Measurements from ENCODE around the gene DNM3.

The DNM3 gene

GRCh38 chr1:172220376-172220775, 379.1 kb downstream of the DNM3 start:
- Histone ChIP-seq H3K27ac (no peak overlapping the region), H3K9me3 (ENCODE audit: low read depth, low read length) (no peaks in the 10 kb centered on the region), H3K36me3 (ENCODE audit: insufficient read depth, low read length) (no peaks in the 10 kb centered on the region), H3K4me3 (no peak overlapping the region), H3K9ac (ENCODE audit: insufficient read length) (no peak overlapping the region)
- TF ChIP-seq EZH2 (IDR thresholded peaks at IDR 0.05) (no peak), POLR2AphosphoS5 (IDR thresholded peaks at IDR 0.05; ENCODE audit: borderline replicate concordance, low read depth, low read length) (no peak)
- no peak for DNase-seq (ENCODE audit: low read depth, low spot score)

- Histone ChIP-seq H3K4me3 (no peak overlapping the region), H3K36me3 (ENCODE audit: insufficient read depth, low read length) (no peaks in the 10 kb centered on the region), H3K9ac (ENCODE audit: insufficient read length) (no peak overlapping the region), H3K27ac (no peak overlapping the region), H3K9me3 (ENCODE audit: low read depth, low read length) (no peaks in the 10 kb centered on the region)
- no peak for DNase-seq (ENCODE audit: low read depth, low spot score)
- TF ChIP-seq FOXP2 (optimal IDR thresholded peaks at IDR 0.05; ENCODE audit: control extremely low read depth, extremely low read length, insufficient read depth) = no peak
Observed at GRCh38 chr1:172221436-172221835, 380.1 kb downstream of the DNM3 start.

GRCh38 chr1:172224871-172225270, 383.6 kb downstream of the DNM3 start:
- Histone ChIP-seq H3K27ac (no peak overlapping the region), H3K4me3 (no peak overlapping the region), H3K9ac (ENCODE audit: insufficient read length) (no peak overlapping the region), H3K36me3 (ENCODE audit: insufficient read depth, low read length) (no peaks in the 10 kb centered on the region), H3K9me3 (ENCODE audit: low read depth, low read length) (no peaks in the 10 kb centered on the region)
- TF ChIP-seq POLR2AphosphoS5 (IDR thresholded peaks at IDR 0.05; ENCODE audit: borderline replicate concordance, low read depth, low read length) (no peak), EZH2 (IDR thresholded peaks at IDR 0.05) (no peak), FOXP2 (optimal IDR thresholded peaks at IDR 0.05; ENCODE audit: control extremely low read depth, extremely low read length, insufficient read depth) (no peak)
- DNase-seq (ENCODE audit: low read depth, low spot score) = no peak

DNA sequence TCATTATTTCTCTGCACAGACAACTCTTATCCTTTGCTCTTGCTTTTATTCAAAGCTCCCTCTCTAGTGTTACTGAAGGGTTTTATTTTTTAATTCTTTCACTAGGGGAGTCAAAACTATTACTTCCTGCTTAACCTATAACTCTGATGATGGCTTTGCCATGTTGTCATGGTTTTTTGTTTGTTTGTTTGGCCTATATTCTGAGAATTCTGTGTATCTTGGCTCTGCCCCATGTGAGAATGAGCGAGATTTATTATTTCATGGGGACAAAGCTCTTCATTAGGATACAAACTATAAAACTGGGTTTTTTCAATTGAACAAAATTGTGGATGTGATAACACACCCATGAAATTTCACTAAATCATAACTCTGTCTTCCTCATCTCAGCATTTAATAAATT, 388.6 kb downstream of the DNM3 start:
- DNase-seq (ENCODE audit: low read depth, low spot score) = no peak
- Histone ChIP-seq H3K27ac (no peak overlapping the region), H3K36me3 (ENCODE audit: insufficient read depth, low read length) (no peaks in the 10 kb centered on the region), H3K9ac (ENCODE audit: insufficient read length) (no peak overlapping the region), H3K9me3 (ENCODE audit: low read depth, low read length) (no peaks in the 10 kb centered on the region), H3K4me3 (no peak overlapping the region)
- TF ChIP-seq EZH2 (IDR thresholded peaks at IDR 0.05) (no peak), POLR2AphosphoS5 (IDR thresholded peaks at IDR 0.05; ENCODE audit: borderline replicate concordance, low read depth, low read length) (no peak), FOXP2 (optimal IDR thresholded peaks at IDR 0.05; ENCODE audit: control extremely low read depth, extremely low read length, insufficient read depth) (no peak)

DNA sequence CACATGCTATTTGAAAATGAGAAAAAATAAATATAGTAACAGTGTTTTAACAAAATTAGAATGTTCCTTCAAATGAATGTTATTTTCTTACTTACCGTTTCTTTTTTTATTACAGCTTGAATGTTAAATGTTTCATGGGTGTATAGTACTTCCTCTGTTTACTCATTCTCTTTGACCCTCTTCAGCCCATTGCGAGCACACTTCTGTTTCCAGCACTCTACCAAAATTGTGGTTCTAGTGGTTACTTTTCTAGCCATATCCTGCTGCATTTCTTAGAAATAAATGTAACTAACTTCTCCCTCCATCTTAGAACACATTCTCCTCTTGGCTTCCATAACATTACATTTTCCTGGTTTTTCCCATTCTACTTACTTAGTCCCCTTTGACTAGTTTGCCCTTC, 389.2 kb downstream of the DNM3 start:
- H3K4me3 ChIP-seq = no peak overlapping the region
- H3K9ac ChIP-seq (ENCODE audit: insufficient read length) = no peak overlapping the region
- no peak for DNase-seq (ENCODE audit: low read depth, low spot score)
- no peak for TF ChIP-seq FOXP2 (optimal IDR thresholded peaks at IDR 0.05; ENCODE audit: control extremely low read depth, extremely low read length, insufficient read depth)
- no peak for TF ChIP-seq EZH2 (IDR thresholded peaks at IDR 0.05)
- TF ChIP-seq POLR2AphosphoS5 (IDR thresholded peaks at IDR 0.05; ENCODE audit: borderline replicate concordance, low read depth, low read length) = no peak
- H3K36me3 ChIP-seq (ENCODE audit: insufficient read depth, low read length) = no peaks in the 10 kb centered on the region
- H3K27ac ChIP-seq = no peak overlapping the region
- H3K9me3 ChIP-seq (ENCODE audit: low read depth, low read length) = no peaks in the 10 kb centered on the region

DNA sequence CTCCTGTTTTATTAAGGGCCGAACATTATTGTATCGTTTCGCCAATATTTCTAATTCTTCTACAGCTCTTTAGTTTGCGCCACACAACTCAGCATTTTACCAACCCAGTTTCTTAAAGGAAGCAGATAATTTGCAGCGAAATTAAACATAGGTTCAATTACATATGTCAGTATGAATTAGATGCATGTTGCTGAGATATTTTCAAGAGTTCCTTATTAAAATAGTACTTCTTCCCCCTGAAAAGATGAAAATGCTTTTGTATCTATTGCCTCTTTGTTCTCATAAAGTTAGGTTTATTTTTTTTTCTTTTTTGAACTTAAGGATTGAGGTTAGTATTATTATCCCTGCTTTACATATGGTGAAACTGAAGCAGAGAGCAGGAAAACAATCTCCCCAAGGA, 395.7 kb downstream of the DNM3 start:
- H3K27ac ChIP-seq = no peak overlapping the region
- no peaks in the 10 kb centered on the region for H3K9me3 ChIP-seq (ENCODE audit: low read depth, low read length)
- H3K9ac ChIP-seq (ENCODE audit: insufficient read length) = no peak overlapping the region
- H3K36me3 ChIP-seq (ENCODE audit: insufficient read depth, low read length) = no peaks in the 10 kb centered on the region
- TF ChIP-seq POLR2AphosphoS5 (IDR thresholded peaks at IDR 0.05; ENCODE audit: borderline replicate concordance, low read depth, low read length) = no peak
- no peak for TF ChIP-seq FOXP2 (optimal IDR thresholded peaks at IDR 0.05; ENCODE audit: control extremely low read depth, extremely low read length, insufficient read depth)
- TF ChIP-seq EZH2 (IDR thresholded peaks at IDR 0.05) = no peak
- no peak overlapping the region for H3K4me3 ChIP-seq
- no peak for DNase-seq (ENCODE audit: low read depth, low spot score)

GRCh38 chr1:172238158-172238557, 396.9 kb downstream of the DNM3 start:
- H3K9me3 ChIP-seq (ENCODE audit: low read depth, low read length) = no peaks in the 10 kb centered on the region
- H3K9ac ChIP-seq (ENCODE audit: insufficient read length) = no peak overlapping the region
- H3K27ac ChIP-seq = no peak overlapping the region
- H3K36me3 ChIP-seq (ENCODE audit: insufficient read depth, low read length) = no peaks in the 10 kb centered on the region
- DNase-seq (ENCODE audit: low read depth, low spot score) = no peak
- no peak overlapping the region for H3K4me3 ChIP-seq
- no peak for TF ChIP-seq EZH2 (IDR thresholded peaks at IDR 0.05)
- no peak for TF ChIP-seq FOXP2 (optimal IDR thresholded peaks at IDR 0.05; ENCODE audit: control extremely low read depth, extremely low read length, insufficient read depth)
- no peak for TF ChIP-seq POLR2AphosphoS5 (IDR thresholded peaks at IDR 0.05; ENCODE audit: borderline replicate concordance, low read depth, low read length)

GRCh38 chr1:172238965-172239364, 397.7 kb downstream of the DNM3 start:
- H3K27ac ChIP-seq = no peak overlapping the region
- TF ChIP-seq FOXP2 (optimal IDR thresholded peaks at IDR 0.05; ENCODE audit: control extremely low read depth, extremely low read length, insufficient read depth) (no peak), EZH2 (IDR thresholded peaks at IDR 0.05) (no peak), POLR2AphosphoS5 (IDR thresholded peaks at IDR 0.05; ENCODE audit: borderline replicate concordance, low read depth, low read length) (no peak)
- no peak overlapping the region for H3K4me3 ChIP-seq
- H3K9ac ChIP-seq (ENCODE audit: insufficient read length) = no peak overlapping the region
- no peaks in the 10 kb centered on the region for H3K9me3 ChIP-seq (ENCODE audit: low read depth, low read length)
- DNase-seq (ENCODE audit: low read depth, low spot score) = no peak
- no peaks in the 10 kb centered on the region for H3K36me3 ChIP-seq (ENCODE audit: insufficient read depth, low read length)

- Histone ChIP-seq H3K9me3 (ENCODE audit: low read depth, low read length) (no peaks in the 10 kb centered on the region), H3K9ac (ENCODE audit: insufficient read length) (peak overlapping the region; percentile 20), H3K4me3 (0 out of 2 replicates have a peak overlapping the region, but pooled peaks have one; percentile 2), H3K27ac (peak overlapping the region; percentile 62), H3K36me3 (ENCODE audit: insufficient read depth, low read length) (no peaks in the 10 kb centered on the region)
- TF ChIP-seq FOXP2 (optimal IDR thresholded peaks at IDR 0.05; ENCODE audit: control extremely low read depth, extremely low read length, insufficient read depth) (no peak), POLR2AphosphoS5 (IDR thresholded peaks at IDR 0.05; ENCODE audit: borderline replicate concordance, low read depth, low read length) (no peak), EZH2 (IDR thresholded peaks at IDR 0.05) (no peak)
- DNase-seq (ENCODE audit: low read depth, low spot score) = no peak
Observed at GRCh38 chr1:172239901-172240300, 398.6 kb downstream of the DNM3 start.

All from SK-N-MC (cell line).